Spleen (tissue), 11 donors: ENCODE results near the gene CDK7. TPM values are rescaled to one million over a fixed set of nuclear protein-coding genes. Genes with fewer than 3 reads are reported as not detected.

Source experiments
- DNase-seq: peaks from one replicate; pipeline ENCODE4 v3.0.0-alpha.2; 2020
- H3K27ac ChIP-seq, 8 donors: fragments of 200-600 bp; sonication (generic) in 7 of 8; 1 replicate in 4 of 8; 2 replicates in 4 of 8; pipeline versions ENCODE4 v1.5.0 to v1.8.0; 2016 to 2021; ENCODE audit warnings: inconsistent platforms in 4 of 8, mild to moderate bottlenecking in 4 of 8, moderate library complexity in 1 of 8
- H3K27me3 ChIP-seq, 7 donors: fragments of 200-600 bp; sonication (generic) in 6 of 7; replicated peaks in 1 of 7; 1 replicate in 4 of 7; 2 replicates in 3 of 7; pipeline versions ENCODE4 v1.5.0 to v1.8.0; 2016 to 2021; ENCODE audit warnings: inconsistent platforms in 3 of 7, mild to moderate bottlenecking in 1 of 7
- H3K36me3 ChIP-seq, 6 donors: fragments of 200-600 bp; sonication (generic) in 5 of 6; 1 replicate in 4 of 6; 2 replicates in 2 of 6; pipeline versions ENCODE4 v1.5.0 to v1.8.0; 2016 to 2021; ENCODE audit warnings: inconsistent platforms in 2 of 6
- H3K4me1 ChIP-seq, 6 donors: fragments of 200-600 bp; sonication (generic) in 5 of 6; 1 replicate in 3 of 6; 2 replicates in 3 of 6; pipeline versions ENCODE4 v1.5.0 to v1.8.0; 2016 to 2021; ENCODE audit warnings: inconsistent platforms in 3 of 6
- H3K4me3 ChIP-seq, 8 donors: fragments of 200-600 bp; sonication (generic) in 7 of 8; 1 replicate in 4 of 8; 2 replicates in 4 of 8; pipeline versions ENCODE4 v1.5.0 to v1.8.0; 2016 to 2021; ENCODE audit warnings: inconsistent platforms in 4 of 8, mild to moderate bottlenecking in 4 of 8, moderate library complexity in 2 of 8
- H3K9me3 ChIP-seq, 8 donors: fragments of 200-600 bp; sonication (generic) in 7 of 8; 1 replicate in 4 of 8; 2 replicates in 4 of 8; pipeline versions ENCODE4 v1.5.0 to v1.8.0; 2016 to 2021; ENCODE audit warnings: inconsistent platforms in 4 of 8
- POLR2A ChIP-seq, 3 donors: fragments of 450-650 bp; IDR thresholded peaks; one replicate each; pipeline ENCODE4 v1.5.1; 2017; ENCODE audit warnings: antibody characterized with exemption in 3 of 3, mild to moderate bottlenecking in 1 of 3
- POLR2AphosphoS5 ChIP-seq, 3 donors: sonication (generic); formaldehyde crosslinking; IDR thresholded peaks; one replicate each; pipeline ENCODE4 v1.5.1; 2017; ENCODE audit warnings: antibody characterized with exemption in 3 of 3
- WGBS, 5 donors: extraction: QIAGEN DNeasy Blood & Tissue Kit in 3 of 5; methylation state at CpG; one replicate each; pipeline versions ENCODE4 v1.1.5 to v1.1.7; 2013 to 2018; 5-methylcytosine and 5-hydroxymethylcytosine counted together
- intact Hi-C: fragments of 100-400 bp; cut with DNase I; formaldehyde crosslinking; loops from one replicate; pipeline ENCODE4 v1.15.0; 2023; ENCODE audit warnings: low total_unique reads
- polyA plus RNA-seq, 3 donors: library from polyadenylated mRNA; stranded (reverse); fragments of 200-250 nt; gene quantifications; one replicate each; pipeline ENCODE4 v1.2.1, GENCODE V29; 2013
- total RNA-seq, 7 donors: library from RNA; depleted of rRNA in 3 of 7; stranded (reverse); fragments of >200 nt in 3 of 7; fragmentation: NEBNext Ultra II Directional in 4 of 7; extraction: Animal tissue kit (Norgen Biotek cat#: 25700) in 4 of 7; gene quantifications; one replicate each; pipeline versions ENCODE4 v1.1.0 to v1.2.1, GENCODE V29; 2016 to 2021
- TF ChIP-seq, protein P1 (sequence below), 11 experiments: fragments of 200-600 bp in 7 of 11; fragments of 450-650 bp in 4 of 11; sonication (generic) in 4 of 11; IDR thresholded peaks in 8 of 11; conservative IDR thresholded peaks in 3 of 11; 1 replicate in 7 of 11; 2 replicates in 4 of 11; pipeline versions ENCODE4 v1.4.0 to v1.8.0; 2016 to 2021; ENCODE audit warnings: antibody characterized with exemption in 11 of 11, inconsistent platforms in 4 of 11, mild to moderate bottlenecking in 1 of 11
- donor health status: healthy with polysubstance abuse.
- donor health status: DM: no; HTN: no; CAD: no; lungs with moderate emphysema.
- donor health status: DM: no; HTN: no; CAD: no.
- donor health status: Bipolar disorder and iron deficiency.
- donor health status: healthy.
- donor health status: DM: no; HTN: no; CAD: no.
- donor health status: DM: yes; HTN: yes; CAD: no.

Gene CDK7
- total and polyA plus RNA-seq, 10 donors = 12.9 to 21.9 (median 17.9) TPM

DNA sequence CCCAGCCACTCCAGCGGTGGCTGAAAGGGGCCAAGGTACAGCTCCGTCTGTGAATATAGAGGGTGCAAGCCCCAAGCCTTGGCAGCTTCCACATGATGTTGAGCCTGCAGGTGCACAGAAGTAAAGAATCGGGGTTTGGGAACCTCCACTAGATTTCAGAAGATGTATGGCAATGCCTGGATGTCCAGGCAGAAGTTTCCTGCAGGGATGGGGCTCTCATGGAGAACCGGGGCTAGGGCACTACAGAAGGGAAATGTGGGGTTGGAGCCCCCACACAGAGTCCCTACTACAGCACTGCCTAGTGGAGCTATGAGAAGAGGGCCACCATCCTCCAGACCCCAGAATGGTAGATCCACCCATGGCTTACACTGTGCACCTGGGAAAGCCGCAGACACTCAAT, 74.7 kb downstream of the CDK7 start:
- intact Hi-C loops = no loop called here
- WGBS, 5 donors = 95 to 100% (median 97%) methylated on average over 4 to 5 of the region's 5 CpGs
- H3K4me1 ChIP-seq = peaks cover 0 to 10% (median 0%) of the 10 kb centered on the region in 6 donors

DNA sequence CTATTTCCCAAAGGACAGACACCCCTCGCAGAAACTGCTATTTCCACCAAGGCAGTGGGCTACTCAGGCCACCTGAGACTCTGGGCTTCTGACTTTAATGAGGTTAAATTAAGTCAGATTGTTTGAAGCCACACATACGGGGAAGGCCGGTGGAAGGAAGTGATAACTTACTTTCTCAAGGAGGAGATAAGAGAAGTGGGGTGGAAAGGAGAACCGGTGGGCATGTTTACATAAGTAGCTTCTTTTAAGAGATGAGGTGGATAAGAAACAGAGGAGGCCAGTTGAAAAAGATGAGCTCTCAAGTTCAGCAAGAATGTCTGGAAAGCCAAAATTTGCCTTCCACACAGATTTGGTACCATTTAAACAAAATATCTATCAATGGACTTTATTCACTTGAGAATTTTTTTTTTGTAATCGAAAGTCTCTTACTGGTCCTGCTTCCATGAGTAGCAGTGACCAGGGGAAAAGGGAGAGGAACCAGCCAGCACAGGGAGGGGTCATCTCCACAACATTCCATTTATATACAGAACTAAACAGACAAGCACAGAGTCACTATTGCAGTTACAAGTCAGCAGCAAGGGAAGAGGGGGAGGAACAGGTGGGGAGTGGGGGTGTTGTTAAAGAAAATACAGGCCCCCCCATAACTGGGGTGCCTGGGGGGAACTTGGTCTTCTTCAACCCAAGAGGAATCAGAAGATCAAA, 77.9 kb downstream of the CDK7 start:
- Histone ChIP-seq H3K4me1 (peaks cover 0 to 14% (median 0%) of the 10 kb centered on the region in 6 donors), H3K27me3 (no peaks in the 10 kb centered on the region), H3K27ac (peak overlapping the region in 6 of 8 donors; percentile 22 to 82 (median 50)), H3K9me3 (peaks cover 0 to 9% (median 4%) of the 10 kb centered on the region in 8 donors), H3K36me3 (peaks cover 3 to 85% (median 28%) of the 10 kb centered on the region in 6 donors), H3K4me3 (peak overlapping the region in 1 of 8 donors; percentile 0)
- DNase-seq = no peak
- TF ChIP-seq POLR2A (IDR thresholded peaks at IDR 0.05) (no peak), POLR2AphosphoS5 (IDR thresholded peaks at IDR 0.05) (no peak)
- TF ChIP-seq, protein P1, sequence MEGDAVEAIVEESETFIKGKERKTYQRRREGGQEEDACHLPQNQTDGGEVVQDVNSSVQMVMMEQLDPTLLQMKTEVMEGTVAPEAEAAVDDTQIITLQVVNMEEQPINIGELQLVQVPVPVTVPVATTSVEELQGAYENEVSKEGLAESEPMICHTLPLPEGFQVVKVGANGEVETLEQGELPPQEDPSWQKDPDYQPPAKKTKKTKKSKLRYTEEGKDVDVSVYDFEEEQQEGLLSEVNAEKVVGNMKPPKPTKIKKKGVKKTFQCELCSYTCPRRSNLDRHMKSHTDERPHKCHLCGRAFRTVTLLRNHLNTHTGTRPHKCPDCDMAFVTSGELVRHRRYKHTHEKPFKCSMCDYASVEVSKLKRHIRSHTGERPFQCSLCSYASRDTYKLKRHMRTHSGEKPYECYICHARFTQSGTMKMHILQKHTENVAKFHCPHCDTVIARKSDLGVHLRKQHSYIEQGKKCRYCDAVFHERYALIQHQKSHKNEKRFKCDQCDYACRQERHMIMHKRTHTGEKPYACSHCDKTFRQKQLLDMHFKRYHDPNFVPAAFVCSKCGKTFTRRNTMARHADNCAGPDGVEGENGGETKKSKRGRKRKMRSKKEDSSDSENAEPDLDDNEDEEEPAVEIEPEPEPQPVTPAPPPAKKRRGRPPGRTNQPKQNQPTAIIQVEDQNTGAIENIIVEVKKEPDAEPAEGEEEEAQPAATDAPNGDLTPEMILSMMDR (IDR thresholded peaks at IDR 0.05 in 8 of 11, conservative IDR thresholded peaks at IDR 0.05 in 3 of 11) = no peak
- WGBS, 5 donors = 46 to 58% (median 55%) methylated on average over 5 of the region's 5 CpGs
- intact Hi-C loops = no loop called here

More for the DNA sequence above, 74.7 kb downstream of the CDK7 start:
- DNase-seq = no peak
- H3K9me3 ChIP-seq = peaks cover 0 to 9% (median 4%) of the 10 kb centered on the region in 8 donors
- no peak for TF ChIP-seq POLR2A (IDR thresholded peaks at IDR 0.05)
- no peak for TF ChIP-seq POLR2AphosphoS5 (IDR thresholded peaks at IDR 0.05)
- TF ChIP-seq, protein P1 (IDR thresholded peaks at IDR 0.05 in 8 of 11, conservative IDR thresholded peaks at IDR 0.05 in 3 of 11) = no peak
- H3K36me3 ChIP-seq = peaks cover 3 to 97% (median 30%) of the 10 kb centered on the region in 6 donors
- H3K4me3 ChIP-seq = no peak overlapping the region
- no peaks in the 10 kb centered on the region for H3K27me3 ChIP-seq
- no peak overlapping the region for H3K27ac ChIP-seq

DNA sequence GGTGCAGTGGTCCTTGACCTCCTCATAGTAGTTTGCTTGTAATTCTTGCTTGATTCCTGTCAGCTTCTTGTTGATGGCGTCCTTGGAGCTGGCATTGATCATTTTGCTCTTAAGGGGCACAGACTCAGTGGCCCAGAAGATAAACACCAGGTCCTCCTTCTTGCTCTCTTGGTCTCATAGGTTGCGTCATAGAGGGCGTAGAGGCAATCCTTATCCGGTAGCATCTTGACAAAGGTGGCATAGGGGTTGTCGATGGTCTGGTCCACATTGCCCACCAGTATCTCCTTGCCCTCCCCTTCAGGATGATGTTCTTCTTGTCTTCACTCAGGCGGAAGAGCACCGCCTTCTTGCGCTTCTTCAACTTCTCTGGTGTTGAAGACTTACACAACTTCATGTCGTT, 78.7 kb downstream of the CDK7 start:
- WGBS, 5 donors = 89 to 96% (median 93%) methylated on average over 9 of the region's 9 CpGs
- TF ChIP-seq POLR2AphosphoS5 (IDR thresholded peaks at IDR 0.05) (no peak), POLR2A (IDR thresholded peaks at IDR 0.05) (no peak)
- TF ChIP-seq, protein P1 (IDR thresholded peaks at IDR 0.05 in 8 of 11, conservative IDR thresholded peaks at IDR 0.05 in 3 of 11) = no peak
- peaks cover 3 to 83% (median 28%) of the 10 kb centered on the region in 6 donors for H3K36me3 ChIP-seq
- peak overlapping the region in 1 of 8 donors; percentile 0 for H3K4me3 ChIP-seq
- H3K27me3 ChIP-seq = no peaks in the 10 kb centered on the region
- intact Hi-C loops = no loop called here
- peak overlapping the region in 2 of 8 donors; percentile 64 to 82 for H3K27ac ChIP-seq
- DNase-seq = no peak
- H3K4me1 ChIP-seq = peaks cover 0 to 18% (median 0%) of the 10 kb centered on the region in 6 donors
- peaks cover 0 to 9% (median 4%) of the 10 kb centered on the region in 8 donors for H3K9me3 ChIP-seq

DNA sequence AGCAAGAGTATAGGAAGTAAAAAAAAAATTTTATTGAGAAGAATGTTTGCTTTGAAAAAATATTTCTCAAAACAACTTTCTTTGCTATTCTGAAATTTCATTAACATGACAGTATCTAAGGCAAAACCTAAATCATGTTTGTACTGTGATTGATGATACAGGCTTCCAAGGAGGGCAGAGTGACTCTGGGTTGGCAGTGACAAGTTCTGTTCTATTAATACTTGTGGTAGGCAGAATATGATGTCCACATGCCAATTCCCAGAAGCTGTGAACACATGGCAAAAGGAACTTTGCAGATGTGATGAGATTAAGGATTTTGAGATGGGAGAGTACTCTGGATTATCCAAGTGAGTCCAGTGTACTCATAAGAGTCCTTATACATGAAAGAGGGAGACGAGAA, 81.3 kb downstream of the CDK7 start:
- no peaks in the 10 kb centered on the region for H3K9me3 ChIP-seq
- H3K36me3 ChIP-seq = peaks cover 0 to 77% (median 13%) of the 10 kb centered on the region in 6 donors
- no peak overlapping the region for H3K4me3 ChIP-seq
- H3K27ac ChIP-seq = peak overlapping the region in 2 of 8 donors; percentile 77 to 88
- no peaks in the 10 kb centered on the region for H3K27me3 ChIP-seq
- H3K4me1 ChIP-seq = peaks cover 0 to 18% (median 0%) of the 10 kb centered on the region in 6 donors
- intact Hi-C loops = no loop called here
- DNase-seq = no peak
- no peak for TF ChIP-seq POLR2AphosphoS5 (IDR thresholded peaks at IDR 0.05)
- TF ChIP-seq POLR2A (IDR thresholded peaks at IDR 0.05) = no peak
- TF ChIP-seq, protein P1 (IDR thresholded peaks at IDR 0.05 in 8 of 11, conservative IDR thresholded peaks at IDR 0.05 in 3 of 11) = no peak
- WGBS, 5 donors = 89 to 97% (median 96%) methylated on average over 1 of the region's 1 CpG
